GM18499 (cell line): ENCODE results near the gene DBT.
"Not testable (repeated sequence)": the region's sequence is repeated elsewhere in the genome, so short reads cannot be mapped to it uniquely, and the experiment has no call there.

Source experiments
- ATAC-seq: cut with Tn5 transposase; IDR thresholded peaks from one replicate; pipeline ENCODE4 v1.9.1; 2021; ENCODE audit warnings: moderate number of reproducible peaks; ENCODE audit not compliant: insufficient read depth, unreplicated experiment

DBT gene

DNA sequence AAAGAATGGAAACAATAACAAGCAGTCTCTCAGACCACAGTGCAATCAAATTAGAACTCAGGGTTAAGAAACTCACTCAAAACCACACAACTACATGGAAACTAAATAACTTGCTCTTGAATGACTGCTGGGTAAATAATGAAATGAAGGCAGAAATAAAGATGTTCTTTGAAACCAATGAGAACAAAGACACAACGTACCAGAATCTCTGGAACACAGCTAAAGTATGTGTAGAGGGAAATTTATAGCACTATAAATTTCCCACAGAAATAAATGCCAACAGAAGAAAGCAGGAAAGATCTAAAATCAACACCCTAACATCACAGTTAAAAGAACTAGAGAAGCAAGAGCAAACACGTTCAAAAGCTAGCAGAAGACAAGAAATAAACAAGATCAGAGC lies 46.9 kb downstream of the DBT start:
- ATAC-seq, result not testable (repeated sequence)

DNA sequence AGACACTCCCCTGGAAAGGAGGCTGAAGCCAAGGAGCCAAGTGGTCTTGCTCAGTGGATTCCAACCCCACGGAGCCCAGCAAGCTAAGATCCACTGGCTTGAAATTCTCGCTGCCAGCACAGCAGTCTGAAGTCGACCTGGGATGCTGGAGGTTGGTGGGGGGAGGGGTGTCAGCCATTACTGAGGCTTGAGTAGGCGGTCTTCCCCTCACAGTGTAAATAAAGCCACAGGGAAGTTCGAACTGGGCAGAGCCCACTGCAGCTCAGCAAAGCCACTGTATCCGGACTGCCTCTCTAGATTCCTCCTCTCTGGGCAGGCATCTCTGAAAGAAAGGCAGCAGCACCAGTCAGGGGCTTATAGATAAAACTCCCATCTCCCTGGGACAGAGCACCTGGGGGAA lies 49.6 kb downstream of the DBT start:
- ATAC-seq, result not testable (repeated sequence)

DNA sequence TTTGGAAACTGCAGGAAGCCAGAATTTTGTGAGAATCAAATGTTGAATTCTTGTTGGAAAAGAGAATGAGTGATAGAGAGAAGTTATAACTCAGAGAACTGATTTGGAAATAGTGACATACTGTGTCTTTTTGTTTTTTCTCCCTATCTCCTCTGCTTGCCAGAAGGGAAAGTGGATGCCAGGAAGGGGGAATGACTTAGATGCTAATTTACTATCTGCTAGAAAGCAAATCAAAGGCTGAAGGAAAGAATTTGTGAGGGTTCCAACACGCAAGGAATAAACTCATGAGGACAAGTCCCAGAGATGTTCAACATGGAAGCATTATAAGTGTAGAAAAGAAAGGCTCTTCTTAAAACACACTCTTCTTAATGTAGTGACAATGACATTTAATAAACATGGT lies 51.0 kb downstream of the DBT start:
- no peak for ATAC-seq

DNA sequence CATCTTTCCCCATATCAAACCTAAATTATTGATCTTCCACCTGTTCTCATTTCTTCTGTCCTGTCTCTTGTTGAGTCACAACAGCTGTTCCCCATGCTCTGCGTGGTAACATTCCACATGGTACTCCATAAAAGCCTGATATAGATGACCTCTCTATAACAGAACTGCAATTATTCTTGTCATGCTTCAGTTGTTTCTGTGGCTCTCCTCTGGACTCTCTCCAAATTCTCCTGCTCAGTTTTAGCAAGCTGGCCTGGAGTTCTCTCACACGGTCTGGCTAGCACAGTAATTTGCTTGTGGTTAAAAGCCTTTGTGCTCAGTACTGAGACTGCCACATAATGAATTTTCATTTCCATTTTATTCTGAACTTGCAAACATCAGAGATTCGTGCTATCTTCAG lies 61.0 kb downstream of the DBT start:
- peak; percentile 47 for ATAC-seq

DNA sequence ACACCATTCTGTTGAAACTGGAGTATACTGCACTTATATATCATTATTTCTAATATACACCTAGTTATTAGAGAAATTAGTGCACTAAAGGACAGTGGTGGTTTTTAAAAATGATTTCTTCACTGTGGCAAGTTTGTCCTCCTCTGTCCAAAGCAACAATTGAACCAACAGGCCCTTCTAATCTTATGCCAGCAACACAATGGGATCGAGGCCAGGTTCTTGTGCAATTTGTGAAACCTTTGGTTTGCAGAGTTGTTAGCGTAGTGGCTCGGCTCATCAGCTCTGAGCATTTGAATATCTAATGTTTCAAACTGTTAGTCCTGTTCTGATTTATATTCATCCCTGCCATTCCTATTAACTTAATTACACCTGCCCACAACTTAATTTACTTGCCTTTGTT lies 61.7 kb downstream of the DBT start:
- ATAC-seq, result no peak

DNA sequence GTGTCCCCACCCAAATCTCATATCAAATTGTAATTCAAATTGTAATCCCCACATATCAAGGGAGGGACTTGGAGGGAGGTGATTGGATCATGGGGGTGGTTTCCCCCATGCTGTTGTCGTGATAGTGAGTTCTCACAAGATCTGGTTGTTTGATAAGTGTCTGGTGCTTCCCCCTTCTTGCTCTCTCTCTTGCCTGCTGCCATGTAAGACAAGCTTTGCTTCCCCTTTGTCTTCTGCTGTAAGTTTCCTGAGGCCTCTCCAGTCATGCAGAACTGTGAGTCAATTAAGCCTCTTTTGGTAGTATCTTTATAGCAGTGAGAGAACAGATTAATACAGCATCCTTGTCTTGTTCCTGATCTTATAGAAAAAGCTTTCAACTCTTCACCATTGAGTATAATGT lies 65.1 kb downstream of the DBT start:
- ATAC-seq, result peak; percentile 78

DNA sequence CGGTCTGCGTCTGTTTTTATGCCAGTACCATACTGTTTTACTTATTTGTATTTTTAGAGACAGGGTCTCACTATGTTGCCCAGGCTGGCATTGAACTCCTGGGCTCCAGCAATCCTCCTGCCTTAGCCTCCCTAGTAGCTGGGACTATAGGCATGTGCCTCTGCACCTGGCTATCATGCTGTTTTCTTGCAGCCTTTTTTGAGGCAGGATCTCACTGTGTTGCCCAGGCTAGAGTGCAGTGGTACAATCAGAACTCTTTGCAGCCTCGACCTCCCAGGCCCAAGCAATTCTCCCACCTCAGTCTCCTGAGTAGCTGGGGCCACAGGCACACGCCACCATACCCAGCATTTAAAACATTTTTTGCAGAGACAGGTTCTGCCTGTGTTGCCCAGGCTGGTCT lies 66.3 kb downstream of the DBT start:
- no peak for ATAC-seq

DNA sequence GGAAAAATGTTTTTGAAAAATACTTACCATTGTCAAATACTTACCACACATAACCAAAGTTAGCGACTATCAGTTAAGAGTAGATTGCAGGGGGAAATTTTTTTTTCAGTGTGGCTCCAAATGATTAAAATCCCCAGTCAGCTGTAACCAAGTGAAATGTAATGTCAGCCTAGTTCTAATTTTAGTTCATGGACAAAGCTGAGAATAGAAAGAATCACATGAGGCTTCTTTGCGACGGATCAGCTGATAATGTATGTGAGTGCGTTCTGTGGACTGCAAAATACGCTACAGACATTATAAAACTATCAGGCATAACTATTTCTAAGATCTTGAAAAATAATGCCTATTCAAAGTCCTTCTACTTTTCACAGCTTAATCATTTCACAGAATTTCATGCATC lies 71.5 kb downstream of the DBT start, which contains the start of gene LRRC39:
Gene LRRC39 (minus strand): TSS at position 166 of the 400 bp plus-strand sequence. CDS start 9,740 bp downstream, outside the sequence.
- no peak for ATAC-seq

DNA sequence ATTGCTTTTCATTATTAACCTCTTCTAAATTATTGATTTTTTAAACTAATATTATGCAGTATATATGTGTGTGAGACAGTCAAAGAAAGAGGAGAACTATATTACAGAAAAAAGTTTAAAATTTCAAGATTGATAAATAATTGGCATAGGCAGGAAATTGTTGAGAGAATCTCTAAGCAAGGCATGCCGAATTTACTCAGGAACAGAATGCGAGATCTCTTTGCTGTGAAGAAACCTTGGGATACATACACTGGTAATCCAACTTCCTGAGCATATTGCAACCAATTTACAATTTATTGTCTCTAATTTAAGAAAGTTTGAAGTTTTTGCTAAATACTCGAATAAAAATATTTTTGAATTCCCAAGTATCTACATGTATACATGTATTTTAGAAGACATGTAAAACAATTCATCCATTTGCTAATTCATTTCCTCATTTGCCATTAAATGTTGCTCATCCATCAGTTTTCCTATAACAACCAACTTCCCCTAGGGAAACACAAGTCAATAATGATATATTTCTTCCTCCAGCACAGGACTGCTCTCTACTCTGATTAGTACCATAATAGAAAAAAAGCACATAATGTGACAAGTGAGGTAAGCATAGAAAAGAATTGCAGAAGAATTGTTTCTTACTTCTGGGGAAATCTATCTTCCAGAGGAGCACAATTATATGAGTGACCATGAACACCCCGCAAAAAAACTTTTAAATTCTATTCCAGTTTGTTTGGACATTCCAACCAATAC lies 72.2 kb downstream of the DBT start:
- no peak for ATAC-seq

DNA sequence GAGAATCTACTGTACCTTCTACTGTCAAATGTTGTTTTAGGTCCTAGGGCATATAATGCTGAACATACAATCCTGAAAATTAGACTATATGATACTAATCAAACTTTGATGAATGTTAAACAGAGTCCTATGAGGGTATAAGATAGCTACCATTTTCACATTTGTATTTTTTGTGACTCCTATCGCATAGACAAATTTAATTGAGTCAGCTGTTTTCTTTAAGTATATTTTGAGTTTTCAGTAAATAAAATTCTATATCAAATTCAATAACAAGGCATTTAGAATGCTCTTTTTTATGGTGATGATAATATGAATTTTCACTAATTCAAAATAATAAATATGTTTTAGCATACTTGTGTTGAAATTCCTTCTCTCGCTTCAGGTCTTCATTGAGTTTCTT lies 81.6 kb downstream of the DBT start:
- ATAC-seq, result no peak

DNA sequence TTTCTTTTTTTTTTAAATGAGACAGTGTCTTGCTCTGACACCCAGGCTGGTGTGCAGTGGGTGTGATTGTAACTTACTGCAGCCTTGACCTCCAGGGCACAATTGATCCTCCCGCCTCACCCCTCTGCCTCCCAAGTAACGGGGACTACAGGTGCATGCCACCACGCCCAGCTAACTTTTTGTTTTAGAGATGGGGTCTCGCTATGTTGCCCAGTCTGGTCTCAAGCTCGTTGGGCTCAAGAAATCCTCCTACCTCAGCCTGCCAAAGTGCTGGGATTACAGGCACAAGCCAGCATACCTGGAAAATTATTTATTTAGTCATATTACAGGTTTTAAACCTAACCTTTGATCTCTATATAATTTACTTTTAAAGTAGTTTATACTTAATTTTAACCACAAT lies 84.9 kb downstream of the DBT start:
- no peak for ATAC-seq

DNA sequence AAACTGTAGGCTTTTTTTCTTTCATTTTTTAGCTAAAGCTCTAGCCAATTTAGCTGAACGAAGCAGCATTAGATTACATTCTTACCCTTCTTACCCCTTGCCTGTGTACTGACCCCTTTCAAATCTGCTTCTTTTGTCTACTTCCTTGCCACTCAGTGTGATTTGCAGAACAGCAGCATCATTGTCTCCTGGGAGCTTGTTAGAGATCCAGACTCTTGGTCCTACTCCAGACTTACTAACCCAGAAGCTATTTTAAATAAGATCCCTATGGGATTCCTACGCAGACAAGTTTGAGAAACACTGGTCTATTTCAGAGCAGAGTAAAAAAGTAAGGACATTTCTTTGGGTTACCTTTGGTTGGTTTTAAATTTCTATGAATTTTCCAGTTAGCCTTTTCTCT lies 85.4 kb downstream of the DBT start:
- no peak for ATAC-seq

DNA sequence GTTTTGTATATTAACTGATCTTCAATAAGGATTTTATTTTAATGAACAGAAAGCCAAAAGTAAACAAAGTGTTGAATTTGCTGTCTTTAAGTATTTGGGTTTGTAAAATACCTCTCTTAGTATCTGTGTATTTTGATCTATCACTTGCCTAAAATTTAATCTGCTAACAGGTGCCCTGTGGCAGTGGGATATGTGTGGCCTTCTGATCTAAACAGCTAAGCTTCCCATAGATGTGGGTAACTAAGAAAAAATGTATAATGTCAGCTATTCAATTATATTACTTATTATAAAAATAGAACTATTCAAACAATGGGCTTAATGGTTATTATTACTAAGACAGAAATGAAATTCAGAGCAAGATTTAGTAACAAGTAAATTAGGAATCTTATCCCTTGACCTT lies 86.8 kb downstream of the DBT start:
- no peak for ATAC-seq

DNA sequence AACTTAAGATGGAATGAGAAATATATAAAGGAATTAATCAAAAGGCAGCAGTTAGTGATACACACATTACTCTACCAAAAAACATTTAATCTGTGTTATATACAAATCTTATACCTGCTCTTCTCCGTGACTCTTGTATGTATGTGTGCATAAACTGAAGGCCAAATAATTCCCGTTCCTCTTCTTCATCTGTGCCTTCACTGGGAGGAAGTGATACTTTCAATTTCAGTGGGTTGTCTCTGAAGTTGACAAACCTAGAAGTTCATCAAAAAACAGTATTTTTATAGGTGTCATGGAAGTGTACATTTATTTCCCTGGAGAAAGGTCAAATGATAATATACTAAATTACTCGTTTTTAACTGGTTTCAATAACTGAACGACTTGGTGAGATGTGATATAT lies 97.4 kb downstream of the DBT start:
- ATAC-seq, result peak; percentile 74

DNA sequence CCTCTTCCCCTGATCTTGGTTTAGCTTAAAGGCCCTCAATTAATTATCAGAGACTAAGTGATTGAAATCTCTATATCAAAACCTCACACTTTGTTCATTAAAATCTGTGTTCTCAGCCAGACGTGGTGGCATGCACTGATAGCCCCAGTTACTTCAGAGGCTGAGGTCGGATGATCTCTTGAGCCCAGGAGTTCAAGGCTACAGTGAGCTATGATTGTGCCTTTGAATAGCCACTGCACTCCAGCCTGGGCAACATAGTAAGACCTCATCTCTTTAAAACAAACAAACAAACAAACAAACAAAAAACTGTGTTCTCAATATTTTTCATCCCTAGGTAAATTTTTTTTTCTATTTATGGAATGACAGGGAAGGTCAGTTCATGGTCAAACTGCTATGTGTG lies 98.0 kb downstream of the DBT start:
- ATAC-seq, result no peak

DNA sequence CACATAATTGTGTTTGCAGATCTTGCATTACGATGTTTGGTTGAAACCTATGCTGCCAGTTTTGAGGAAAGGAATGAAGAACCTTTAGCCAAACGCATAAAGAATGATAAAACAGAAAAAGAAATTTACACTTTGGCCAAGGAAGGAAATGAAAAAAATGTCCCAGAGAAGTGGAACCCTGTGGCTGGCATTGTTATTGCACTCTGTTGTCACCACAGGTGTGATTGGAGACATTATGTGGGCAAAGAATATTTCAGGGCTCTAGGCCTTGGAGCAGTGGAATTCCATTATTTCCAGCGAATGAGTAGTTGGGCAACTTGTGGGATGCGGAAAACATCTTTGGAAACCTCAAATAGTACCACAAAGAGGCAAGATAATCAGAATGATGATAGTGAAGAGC lies 101.8 kb downstream of the DBT start:
- no peak for ATAC-seq

DNA sequence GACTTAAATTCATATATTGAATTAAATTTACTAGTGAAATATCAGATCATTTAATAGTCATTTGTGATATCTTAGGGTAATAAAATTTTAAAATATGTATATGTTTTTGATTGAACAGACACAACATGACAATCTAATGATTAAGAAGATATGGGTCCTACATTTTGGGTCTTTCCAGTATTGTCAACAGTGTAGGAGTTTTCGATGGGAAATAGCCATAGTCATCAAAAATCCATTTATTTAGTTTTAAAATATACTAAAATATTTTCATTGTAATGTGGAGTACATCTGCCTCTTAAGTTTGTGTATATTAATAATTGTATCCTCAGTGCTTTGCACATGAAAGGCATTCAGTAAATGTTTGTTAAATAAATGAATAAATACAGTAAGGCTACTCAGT lies 102.7 kb downstream of the DBT start:
- ATAC-seq, result no peak

DNA sequence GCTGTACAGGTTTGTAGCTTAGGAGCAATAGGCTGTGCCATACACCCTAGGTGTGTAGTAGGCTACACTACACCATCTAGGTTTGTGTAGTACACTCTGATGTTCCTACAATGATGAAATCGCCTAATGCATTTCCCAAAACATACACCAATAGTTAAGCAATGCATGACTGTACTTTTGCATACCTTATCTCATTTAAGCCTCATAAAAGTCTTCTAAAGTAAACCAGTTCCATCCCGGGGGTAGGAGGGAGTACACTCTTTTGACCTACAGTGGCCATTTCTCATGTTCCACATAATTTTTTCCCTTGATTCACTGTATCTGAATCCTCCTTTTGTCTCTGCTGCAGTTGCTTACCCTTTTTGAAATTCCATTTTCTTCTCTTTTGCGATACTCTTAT lies 104.5 kb downstream of the DBT start:
- no peak for ATAC-seq

DNA sequence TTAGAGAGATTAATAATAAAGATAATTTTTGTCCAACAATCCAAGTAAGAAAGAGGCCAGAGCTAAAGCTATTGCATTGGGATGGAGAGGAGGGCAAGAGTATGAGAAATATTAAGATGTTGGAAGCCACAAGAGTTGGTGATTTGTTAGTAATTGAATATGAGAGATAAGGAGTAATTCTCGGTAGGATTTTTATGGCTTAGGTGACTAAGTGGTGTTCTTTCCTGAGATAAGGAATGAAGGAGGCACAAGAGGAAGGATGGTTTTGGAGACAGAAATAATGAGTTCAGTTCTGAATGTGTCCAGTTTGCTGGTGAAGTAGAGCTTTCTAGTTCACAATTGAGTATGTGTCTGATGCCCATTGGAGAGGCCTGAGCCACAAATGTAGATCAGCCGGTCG lies 107.3 kb downstream of the DBT start:
- no peak for ATAC-seq

DNA sequence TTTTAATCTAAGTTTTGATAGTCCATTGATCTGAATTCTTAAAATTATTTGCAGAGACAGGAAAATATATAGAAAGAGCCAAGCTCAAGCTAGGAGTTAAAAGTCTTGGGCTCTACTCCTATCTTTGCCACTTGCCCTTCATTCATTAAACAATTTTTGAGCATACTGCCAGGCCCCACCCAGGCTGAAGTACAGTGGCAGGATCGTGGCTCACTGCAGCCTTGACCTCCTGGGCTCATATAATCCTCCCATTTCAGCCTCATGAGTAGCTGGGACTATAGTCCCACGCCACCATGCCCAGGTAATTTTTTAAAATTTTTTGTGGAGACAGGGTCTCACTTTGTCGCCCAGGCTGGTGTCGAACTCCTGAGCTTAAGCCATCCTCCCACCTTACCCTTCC lies 108.4 kb downstream of the DBT start:
- ATAC-seq, result no peak

DNA sequence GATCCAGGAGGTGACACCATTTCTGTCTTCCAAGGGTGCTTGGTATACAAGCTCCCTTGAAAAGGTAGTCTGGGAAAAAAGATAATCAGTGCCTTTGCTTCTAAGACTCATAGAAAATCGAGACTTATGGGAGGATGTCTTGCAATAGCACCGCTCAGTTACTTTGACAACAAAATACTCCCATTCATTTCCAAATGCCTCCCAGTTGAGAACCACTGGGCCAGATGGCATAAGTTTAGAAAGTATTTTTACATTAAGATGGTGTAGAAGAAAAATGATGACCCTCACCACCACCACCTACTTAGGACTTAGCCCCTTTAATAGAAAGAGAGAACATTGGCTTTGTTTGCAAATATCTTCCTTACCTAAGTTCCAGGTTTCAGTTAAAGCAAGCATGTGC lies 112.0 kb downstream of the DBT start:
- no peak for ATAC-seq
